HG02981 (cell line): ENCODE results near the gene MED16.

ENCODE experiments used
- ATAC-seq: cut with Tn5 transposase; IDR thresholded peaks from one replicate; pipeline ENCODE4 v1.9.1; 2021; ENCODE audit warnings: mild to moderate bottlenecking, moderate library complexity; ENCODE audit not compliant: unreplicated experiment

Gene MED16

DNA sequence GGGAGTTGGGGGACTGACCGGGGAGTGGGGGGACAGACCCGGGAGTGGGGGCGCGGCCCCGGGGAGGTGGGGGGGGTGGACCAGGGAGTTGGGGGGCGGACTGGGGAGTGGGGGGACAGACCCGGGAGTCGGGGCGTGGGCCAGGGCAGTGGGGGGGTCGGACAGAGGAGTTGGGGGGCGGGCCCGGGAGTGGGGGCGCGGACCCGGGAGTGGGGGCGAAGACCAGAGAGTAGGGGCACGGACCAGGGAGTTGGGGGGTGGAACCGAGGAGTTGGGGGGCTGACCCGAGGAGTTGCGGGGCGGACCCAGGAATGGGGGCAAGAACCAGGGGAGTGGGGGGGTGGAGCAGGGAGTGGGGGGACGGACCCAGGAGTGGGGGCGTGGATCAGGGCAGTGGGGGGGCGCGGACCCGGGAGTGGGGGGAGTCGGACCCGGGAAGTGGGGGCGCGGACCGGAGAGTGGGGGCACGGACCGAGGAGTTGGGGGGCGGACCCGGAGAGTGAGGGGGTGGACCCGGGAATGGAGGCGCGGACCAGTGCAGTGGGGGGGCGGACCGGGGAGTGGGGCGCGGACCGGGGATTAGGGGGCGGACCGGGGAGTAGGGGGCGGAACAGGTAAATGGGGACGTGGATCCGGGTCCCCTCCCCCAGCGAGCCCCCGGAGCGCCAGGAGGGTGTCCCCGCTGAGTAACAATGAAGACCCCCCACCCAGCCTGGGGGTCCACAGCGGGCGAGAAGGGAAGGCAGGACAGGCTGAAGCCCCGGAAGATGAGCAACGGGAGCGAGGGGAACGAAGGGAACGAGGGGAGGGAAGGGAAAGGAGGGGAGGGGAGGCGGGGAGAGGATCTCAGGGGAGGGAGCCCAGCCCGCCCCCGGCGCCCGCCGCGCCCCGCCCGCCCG, 19.4 kb upstream of the MED16 start:
- ATAC-seq: no peak

- ATAC-seq: no peak
These were observed 18.4 kb upstream of the MED16 start for GRCh38 chr19:911197-912033.

GRCh38 chr19:907183-907853, 14.3 kb upstream of the MED16 start:
- no peak for ATAC-seq

DNA sequence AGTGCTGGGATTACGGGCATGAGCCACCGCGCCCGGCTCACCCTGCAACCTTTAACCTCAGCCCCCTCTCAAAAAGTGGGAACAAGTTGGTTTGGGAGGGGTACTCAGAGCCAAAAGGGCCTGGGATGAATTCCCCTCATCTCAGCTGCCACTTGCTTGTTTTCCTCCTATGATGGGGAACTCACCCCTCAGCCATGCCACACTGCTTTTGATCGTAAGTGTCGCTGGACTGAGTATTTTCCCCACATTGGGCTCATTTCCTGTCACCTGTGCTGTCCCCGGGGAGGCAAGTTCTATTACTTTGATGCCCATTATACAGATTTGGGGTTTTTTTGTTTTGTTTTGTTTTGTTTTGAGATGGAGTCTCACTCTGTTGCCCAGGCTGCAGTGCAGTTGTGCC, 13.5 kb upstream of the MED16 start:
- ATAC-seq: no peak

- no peak for ATAC-seq
These were observed 11.6 kb upstream of the MED16 start for GRCh38 chr19:904545-904944.

GRCh38 chr19:903266-903797, 10.3 kb upstream of the MED16 start:
- ATAC-seq: no peak

DNA sequence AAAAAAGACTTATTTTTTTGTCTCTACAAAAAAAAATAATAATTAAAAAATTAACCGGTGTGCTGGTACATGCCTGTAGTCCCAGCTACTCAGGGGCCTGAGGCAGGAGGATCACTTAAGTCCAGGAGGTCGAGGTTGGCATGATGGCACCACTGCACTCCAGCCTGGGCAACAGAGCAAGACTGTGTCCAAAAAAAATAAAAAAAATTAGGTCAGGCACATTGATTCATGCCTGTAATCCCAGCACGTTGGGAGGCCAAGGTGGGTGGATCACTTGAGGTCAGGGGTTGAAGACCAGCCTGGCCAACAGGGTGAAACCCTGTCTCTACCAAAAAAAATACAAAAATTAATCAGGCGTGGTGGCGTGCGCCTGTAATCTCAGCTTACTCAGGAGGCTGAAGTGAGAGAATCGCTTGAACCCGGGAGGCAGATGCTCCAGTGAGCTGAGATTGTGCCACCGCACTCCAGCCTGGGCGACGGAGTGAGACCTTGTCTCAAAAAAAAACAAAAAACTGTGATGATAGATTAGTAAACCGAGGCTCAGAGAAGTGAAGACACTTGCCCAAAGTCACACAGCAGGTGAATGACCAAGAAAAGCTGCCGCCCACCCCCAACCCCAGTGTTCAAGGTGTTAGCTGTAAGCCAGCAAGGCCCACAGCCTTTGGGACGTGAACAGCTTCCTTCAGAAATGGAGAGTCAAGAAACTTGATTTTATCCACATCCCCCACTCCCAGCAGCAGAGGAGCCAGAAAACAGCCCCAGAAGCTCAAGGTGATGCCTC, 9.6 kb upstream of the MED16 start:
- ATAC-seq: no peak

DNA sequence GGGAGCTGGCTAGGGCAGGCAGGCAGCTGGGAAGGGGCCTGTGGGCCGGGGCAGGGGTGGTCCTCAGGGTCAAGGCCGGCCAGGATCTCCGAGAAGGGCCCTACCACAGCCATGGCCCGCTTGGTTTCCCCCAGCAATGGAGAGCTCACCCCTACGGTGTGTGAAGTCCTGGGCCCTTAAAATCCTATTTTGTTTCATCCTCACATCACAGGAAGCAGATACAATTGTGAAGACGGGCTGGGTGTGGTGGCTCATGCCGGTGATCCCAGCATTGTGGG, 9.0 kb upstream of the MED16 start:
- ATAC-seq: no peak

- no peak for ATAC-seq
These were observed 8.5 kb upstream of the MED16 start for GRCh38 chr19:901216-902092.

DNA sequence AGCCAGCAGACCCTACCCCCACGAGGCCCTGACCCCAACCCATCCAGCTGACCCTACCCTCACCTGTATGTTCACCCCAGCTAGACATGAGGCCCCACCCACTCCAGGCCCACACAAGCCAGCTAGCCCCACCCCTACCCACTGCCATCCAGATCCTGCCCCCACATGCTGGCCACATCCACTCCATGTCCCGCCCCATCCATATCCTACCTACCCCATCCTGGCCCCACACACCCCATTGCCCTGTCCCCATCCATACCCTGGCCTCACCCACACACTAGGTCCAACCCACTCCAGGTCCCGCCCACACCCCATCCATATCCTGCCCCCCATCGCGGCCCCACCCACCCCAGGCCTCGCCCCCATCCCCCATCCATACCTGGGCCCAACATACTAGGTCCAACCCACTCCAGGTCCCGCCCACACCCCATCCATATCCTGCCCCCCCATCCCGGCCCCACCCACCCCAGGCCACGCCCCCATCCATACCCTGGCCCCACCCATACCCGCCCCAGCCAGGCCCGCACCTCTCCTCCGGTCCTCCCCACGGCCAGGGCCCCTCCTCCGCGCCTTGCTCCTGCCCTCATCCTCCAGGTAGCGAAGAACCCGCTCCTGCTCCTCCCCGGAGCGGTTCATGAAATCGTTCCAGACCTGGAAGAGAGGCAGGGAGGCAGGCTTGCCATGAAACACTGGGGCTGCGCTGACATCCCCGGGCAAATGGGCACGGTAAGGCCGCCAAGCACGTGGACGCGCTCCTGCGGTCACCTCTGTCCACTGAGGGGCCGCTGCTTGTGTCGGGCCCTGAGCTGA, 7.5 kb upstream of the MED16 start:
- no peak for ATAC-seq

- ATAC-seq: no peak
These were observed 7.0 kb upstream of the MED16 start for GRCh38 chr19:900043-900301.

- no peak for ATAC-seq
These were observed 6.5 kb upstream of the MED16 start for GRCh38 chr19:899336-900042.

DNA sequence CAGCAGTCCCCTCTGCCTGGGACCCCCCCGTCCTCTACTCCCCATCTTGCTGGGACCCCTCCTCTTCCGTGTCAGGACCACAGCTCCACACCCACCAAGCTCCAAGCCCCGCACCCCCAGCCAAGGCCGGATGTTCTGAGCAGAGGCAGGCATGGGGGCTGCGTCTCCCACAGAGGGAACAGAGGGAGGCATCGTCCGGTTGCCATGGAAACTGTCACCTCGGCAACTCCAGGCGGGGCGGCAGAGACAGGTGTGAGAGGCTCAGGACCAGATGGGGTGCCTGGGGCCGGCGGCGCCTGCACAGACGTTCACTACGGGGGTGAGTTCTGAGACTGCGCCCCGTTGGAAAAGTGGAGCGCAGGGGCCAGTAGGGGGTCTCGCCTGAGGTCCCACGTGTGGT, 5.7 kb upstream of the MED16 start:
- no peak for ATAC-seq

DNA sequence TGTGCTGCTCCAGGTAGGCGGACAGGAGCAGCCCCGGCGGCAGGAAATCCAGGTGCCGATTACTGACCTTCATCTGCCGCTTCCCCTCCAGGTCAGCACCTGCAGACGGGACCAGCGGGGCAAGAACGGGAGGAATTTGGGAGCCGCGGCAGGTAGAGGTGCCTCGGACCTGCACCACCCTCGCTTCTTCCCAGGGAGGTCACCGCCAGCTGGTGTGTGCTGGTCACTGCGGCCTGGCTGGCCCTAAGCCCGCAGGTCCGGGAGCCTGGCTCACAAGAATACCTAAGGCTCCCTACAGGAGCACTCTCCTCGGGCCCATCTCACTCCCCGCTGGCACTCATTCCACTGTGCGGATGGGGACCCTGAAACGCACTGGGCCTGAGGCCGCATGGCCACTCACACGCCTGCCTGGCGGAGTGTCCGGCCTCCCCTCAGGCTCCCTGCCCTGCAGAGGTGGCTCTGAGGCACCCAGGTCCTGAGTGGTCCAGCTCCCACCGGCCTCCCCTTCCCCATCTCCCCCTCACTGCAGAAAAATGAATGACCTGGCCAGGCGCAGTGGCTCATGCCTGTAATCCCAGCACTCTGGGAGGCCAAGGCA, 4.6 kb upstream of the MED16 start:
- ATAC-seq: no peak

GRCh38 chr19:896999-897398, 4.0 kb upstream of the MED16 start:
- no peak for ATAC-seq

DNA sequence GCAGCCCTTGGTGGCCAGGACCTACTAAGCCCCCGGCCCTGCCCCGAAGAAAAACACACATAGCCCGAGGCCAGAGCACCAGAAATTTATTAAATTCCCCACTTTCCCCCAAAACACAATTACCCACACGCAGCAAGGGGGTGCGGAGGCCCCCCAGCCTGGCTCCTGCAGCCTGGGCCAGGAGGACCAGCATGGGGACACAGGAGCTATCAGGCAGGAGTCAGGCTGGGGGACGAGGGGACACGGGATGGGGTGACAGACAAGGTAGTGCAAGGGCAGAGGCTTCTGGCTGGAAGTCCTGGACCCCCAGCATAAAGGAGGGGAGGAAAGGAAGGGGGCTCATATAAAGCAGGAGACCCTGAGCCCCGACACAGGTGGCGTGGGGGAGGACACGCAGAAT, 3.4 kb upstream of the MED16 start:
- ATAC-seq: no peak

GRCh38 chr19:892243-892893, 619 bp downstream of the MED16 start:
- ATAC-seq: no peak
